ENCODE data around the gene WDR4.
"Not testable (repeated sequence)": the region's sequence is repeated elsewhere in the genome, so short reads cannot be mapped to it uniquely, and the experiment has no call there.

The WDR4 gene

DNA sequence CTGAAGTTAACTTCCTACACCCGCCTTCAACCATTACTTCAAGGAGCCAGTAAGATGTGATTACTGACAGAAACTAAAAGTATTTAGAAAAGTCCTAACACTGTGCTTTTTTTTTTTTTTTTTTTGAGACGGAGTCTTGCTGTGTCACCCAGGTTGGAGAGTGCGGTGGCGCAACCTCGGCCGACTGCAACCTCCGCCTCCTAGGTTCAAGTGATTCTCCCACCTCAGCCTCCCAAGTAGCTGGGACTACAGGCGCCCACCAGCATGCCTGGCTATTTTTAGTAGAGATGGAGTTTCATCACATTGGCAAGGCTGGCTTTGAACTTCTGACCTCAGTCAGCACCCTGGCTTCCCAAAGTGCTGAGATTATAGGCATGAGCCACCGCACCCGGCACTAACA is 3.5 kb downstream of the WDR4 start:
- not testable (repeated sequence) for DNase-seq

DNA sequence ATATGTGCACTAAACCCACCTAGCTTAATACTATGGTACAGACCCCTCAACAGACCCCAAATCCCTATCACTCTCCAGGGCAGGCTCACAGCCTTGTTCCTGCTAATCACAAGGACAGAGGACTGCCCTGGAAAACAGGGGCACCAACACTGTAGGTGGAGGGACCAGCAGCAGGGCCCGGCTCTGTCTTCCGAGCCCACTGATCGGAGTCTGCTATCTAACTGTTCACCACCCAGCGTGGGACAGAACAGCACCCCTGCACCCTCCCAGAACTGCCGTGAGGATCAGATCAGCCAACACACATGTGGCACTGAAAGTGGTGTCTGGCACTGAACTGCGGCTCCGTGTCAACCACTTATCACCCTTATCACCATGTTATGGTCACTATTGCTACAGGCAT is 6.2 kb downstream of the WDR4 start:
- no peak for DNase-seq

DNA sequence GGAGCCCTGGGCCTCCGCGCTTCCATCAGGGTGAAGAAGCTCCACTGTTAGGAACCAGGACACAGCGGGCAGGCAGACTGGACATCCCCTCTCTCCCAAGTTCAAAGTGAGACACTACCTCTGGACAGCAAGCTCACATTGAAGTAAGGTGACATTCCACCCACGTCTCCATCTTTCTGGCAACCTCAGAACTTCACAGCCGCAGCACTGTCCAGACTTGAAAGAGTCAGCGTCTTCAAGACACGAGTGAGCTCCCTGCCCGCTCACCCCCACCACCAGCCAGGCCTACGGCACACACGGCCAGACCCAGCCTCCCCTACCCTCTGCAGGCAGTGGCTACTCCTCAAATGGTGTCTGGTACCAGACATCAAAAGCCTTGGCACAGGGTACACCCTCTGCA is 11.1 kb downstream of the WDR4 start:
- DNase-seq: no peak

DNA sequence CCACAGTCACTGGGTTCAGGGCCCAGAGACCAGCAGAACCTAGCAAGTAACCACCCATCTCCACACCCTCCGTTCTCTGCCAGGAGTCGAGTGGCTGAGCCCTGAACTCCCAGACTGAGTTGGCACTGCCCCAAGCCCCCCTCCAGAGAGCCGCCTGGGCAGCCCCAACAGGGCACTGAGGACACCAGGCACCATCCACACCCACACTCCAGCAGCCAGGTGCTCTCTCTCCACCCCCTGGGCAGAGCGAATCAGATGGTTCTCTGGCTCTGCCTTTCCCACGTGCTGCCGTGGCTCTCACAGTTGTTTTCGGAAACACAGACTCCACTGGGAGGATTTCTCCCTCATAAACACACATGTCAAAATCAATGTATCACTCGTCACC is 13.6 kb downstream of the WDR4 start:
- no peak for DNase-seq

DNA sequence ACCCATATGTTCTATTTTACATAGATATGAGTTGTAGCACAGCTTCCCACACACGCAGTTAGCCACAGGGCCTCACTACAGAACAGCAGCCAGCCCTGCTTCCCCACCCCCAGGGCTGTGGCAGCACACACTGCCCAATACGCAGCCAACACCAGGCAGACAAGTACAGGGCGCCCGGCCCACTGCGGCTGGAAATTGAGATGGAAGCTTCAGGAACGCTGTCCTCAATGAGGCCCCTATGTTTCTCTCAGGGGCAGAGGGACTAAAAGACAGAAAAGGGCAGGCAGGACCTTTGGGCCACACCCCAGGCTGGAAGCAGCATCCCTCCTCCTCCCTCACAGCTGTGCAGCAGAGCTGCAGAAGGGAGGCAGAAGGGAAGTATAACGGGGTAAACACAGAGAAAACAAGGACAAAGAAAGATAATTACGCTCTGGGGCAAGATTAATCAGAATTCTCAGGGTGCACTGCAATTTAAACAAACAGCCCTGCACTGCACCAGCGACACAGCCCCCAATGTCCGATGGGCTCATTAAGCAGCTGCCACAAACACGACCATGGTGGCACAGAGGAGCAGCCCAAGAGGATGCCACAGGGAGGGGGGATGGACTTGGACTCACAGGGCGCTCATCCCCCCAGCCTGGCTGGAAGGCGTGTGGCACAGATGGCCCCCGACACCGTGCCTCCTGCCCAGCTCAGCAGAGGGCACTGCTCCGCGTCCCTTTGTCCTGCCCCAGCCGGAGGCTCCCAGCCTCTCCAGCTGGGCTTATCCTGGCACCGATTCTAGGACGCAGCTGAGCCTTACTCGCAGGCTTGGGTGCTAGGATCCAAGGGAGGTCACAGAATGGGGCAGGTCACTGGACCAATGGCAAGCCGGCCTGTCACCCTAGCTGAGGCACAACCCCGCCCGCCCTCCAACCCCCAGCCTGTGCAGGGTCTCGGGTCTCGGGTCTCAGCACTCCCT is 14.2 kb downstream of the WDR4 start:
- DNase-seq: no peak

GRCh38 chr21:42864286-42864685 is 15.1 kb downstream of the WDR4 start:
- no peak for DNase-seq

GRCh38 chr21:42863504-42863870 is 15.9 kb downstream of the WDR4 start:
- DNase-seq: no peak

DNA sequence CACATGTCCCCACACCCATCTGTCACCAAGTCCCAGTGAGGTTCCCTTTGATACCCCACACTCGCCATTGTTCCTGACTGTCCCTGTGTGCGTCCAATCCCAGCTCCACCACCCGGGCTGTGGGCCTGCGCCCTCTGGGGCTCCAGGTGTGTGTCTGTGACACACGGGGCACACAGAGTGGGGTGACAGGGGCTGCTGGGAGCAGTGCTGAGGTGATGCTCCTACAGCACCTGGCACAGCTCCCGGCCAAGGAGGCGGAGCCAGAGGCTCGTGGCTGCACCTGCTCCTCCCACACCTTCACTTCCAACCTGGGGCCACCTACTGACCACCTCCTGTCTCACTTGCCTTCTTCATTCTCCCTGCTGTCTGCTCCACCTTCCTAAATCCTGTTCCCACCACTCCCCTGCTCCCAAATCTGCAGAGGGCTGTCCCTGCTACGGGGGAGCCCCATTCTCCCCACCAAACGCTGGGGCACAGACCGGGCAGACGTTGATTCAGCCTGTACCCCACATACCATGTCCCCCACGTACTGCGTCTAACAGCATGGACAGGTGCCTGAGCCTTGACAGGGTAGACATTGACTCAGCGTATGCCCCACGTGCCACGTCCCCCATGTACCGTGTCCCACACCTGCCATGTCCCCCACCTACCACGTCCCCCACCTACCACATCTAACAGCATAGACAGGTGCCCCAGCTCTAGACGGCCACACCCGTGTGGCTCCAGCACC is 16.4 kb downstream of the WDR4 start:
- no peak for DNase-seq

GRCh38 chr21:42861848-42862400 is 17.4 kb downstream of the WDR4 start:
- DNase-seq: no peak

GRCh38 chr21:42861311-42861847 is 18.0 kb downstream of the WDR4 start:
- no peak for DNase-seq

DNA sequence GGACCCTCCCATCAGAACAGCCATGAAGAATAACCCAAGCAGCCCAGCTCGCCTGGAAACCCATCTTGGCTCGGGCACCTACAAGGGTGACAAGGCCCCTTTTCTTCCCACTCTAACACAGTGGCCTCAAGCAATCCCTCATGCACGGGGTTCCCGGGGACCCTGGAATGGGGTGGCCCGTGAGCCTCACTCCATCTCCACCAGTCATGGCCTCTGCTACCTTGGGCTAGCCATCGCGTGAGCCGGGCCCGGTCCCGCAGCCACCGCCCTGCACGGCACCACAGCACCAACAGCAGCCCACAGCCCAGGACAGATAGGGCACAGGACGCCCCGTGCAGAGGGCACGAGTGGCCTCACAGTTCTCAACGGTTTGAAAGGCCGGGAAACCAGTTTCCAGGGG is 19.0 kb downstream of the WDR4 start:
- DNase-seq: no peak

DNA sequence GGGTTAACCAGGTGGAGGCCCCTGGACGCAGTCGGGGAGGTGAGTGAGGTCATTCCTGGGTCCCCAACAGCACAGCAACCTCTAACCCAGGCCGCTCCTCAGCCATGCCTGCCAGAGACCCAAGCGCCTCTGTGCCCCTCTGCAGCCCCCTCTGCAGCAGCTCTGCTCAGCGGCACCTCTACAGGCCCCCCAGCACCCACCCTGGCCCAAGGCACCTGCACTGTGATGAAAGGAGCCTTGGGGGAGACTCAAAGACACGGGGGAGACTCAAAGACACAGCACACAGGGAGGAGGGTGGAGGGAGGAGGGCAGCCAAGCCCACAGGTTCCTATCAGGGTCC is 19.5 kb downstream of the WDR4 start:
- DNase-seq: no peak

DNA sequence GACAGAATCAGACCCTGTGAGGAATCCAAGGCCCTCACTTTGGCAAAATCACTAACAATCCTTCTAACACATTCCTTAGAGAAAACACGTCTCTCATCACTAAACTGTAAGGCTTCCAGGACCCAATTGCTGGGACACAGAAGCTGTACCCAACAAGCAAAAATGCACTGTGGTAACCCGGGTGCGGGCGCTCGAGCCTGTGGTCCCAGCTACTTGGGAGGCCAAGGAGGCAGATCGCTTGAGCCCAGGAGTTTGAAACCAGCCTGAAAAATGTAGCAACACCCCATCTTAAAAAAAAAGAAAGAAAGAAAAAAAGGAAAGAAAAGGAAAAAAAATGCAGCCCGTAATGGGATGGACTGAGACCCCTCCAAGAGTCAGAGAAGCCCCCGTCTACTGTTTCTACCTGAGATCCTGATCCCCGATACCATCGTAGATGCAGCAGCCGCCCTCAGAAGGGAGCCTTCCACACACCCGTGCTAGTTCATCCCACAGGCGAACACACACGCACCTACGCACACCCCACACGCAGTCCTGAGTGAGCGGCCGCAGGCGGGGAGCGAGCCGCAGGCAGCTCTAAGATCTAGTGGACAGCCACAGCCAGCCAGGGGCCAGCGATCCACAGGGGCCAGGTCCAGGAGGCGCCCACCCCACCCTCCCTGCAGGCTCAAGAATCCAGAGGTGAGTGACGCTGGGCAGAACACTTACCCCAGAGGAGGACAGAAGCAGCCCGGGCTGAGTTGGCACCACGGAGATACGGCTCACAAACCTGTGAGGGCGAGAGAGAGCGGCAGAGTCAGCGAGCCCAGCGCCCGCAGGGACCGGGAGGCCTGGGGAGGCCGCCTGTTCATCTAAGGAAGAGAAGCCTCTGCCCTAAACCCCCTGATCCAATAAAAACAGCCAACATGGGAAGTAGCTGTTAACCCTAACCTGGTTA is 20.1 kb downstream of the WDR4 start:
- DNase-seq: no peak

DNA sequence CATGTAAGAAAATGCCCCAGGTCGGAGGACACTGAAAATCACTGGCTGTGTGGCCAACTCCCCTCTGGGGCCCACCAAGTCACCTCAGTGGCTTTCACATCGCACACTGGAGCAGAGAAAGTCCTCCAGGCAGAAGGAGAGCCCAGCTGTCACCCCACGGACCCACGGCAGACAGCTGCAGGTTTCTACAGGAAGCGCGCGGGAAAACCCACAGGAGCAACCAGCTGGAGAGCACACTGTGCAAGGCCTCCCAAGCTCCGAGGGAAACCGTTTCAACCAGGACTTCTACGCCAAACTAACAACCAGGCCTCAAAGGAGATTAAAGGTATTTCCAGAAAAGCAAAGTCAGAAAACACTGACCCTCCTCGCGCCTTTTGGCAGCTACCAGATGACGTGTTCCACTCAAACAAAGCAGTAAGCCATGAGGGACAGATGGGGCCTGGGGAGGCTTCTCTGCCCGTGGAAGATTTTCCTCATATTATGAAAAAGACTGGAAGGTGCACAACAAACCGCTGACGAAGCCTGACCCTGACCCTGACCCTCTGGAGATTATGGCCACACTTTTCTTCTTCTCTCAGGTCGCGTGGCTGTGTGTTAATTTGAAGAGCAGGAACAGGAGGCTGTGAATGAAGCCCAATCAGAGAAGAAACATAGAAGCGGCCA is 21.0 kb downstream of the WDR4 start:
- DNase-seq: no peak

DNA sequence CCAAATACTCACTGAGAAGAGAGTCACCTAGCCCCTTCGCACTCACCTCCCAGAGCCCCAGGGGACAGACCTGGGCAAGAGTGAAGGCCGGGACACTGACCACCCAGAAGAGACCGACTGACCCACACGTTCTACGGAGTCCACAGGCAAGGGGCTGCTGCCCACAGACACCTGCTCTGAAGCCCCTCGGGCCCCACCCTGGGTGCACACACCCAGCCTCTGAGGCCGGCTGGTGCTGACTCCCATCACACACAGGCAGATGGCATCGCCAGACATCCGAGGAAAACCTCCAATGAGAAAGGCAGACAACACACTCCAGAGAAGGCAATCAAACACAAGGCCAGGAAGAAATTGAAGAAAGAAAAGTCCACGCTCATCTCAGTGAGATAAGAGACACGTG is 22.1 kb downstream of the WDR4 start:
- DNase-seq: no peak

- DNase-seq: no peak
Observed at GRCh38 chr21:42855937-42856335, 23.4 kb downstream of the WDR4 start.

DNA sequence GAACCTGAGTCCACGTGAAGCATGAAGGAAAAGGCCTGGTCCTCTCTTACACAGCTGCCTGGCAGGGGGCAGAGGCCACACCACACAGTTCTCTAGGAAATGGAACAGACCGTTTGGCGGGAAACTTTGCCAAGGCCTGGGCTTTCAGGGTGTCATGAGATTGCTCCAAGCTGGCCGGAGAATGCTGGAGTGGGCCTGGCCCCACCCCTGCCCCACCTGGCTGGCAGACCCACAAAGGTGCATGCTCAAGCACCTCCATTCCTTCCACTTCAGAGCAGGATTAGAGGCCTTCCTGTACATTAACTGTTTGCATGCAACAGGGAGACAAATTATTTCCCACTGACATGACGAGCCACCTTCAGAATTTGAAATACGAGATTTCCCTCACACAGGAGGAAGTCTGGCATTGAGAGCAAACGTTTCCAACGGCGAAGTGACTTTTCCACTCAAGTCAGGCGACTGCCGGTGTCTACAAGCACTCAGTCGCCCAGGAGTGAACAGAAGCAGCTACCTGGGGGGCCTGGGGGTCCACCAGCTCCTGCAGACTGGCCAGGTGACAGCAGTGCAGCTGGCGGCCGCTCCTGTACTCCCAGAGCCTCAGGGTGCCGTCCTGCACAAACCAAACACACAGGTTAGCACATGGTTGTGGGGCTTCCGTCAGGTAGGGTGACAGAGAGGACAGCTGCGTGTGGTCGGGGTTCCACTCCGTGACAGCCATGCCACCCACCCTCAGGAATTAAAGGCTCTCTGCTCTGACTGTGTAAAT is 24.0 kb downstream of the WDR4 start:
- DNase-seq: no peak

GRCh38 chr21:42854246-42855010 is 24.9 kb downstream of the WDR4 start:
- no peak for DNase-seq

DNA sequence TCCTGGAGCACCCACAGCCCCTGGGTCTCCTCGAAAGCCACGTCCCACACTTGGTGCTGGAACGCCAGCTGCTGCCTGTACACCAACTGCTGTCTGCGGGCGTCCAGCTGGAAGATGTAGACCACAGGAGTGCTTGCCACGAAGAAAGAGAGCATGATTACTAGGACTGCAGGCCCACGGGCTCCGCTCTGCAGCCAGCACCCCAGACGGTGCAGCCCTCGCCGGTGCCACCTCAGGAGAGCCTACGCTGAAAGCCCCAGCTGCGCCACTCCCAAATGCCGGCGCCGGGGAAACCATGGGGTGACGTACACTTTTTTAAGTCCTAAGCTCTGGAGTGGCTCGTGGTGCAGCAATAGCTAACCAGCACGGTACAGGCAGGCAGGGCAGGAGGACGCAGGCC is 25.7 kb downstream of the WDR4 start:
- no peak for DNase-seq

- no peak for DNase-seq
Observed at GRCh38 chr21:42852925-42853570, 26.3 kb downstream of the WDR4 start.
